Naive thymus-derived CD8-positive, alpha-beta T cell (primary cell): ENCODE data around the gene NPY4R. TPM values are rescaled to one million over a fixed set of nuclear protein-coding genes. Genes with fewer than 3 reads are reported as not detected.
A peak's percentile ranks its signal among the peaks of the same experiment; 100 is the strongest.
"Not testable (repeated sequence)": the region's sequence is repeated elsewhere in the genome, so short reads cannot be mapped to it uniquely, and the experiment has no call there.

ENCODE experiments used
- ATAC-seq, 2 donors: fragments of 150-1000 bp; cut with Tn5 transposase in 1 of 2; sonication (Bioruptor Pico), chemical (Tn5 transposase) in 1 of 2; 1 replicate in 1 of 2; 2 replicates in 1 of 2; pipeline ENCODE4 v1.10.0; 2021; ENCODE audit warnings: mild to moderate bottlenecking in 2 of 2, moderate library complexity in 2 of 2
- POLR2A ChIA-PET: fragments of 350-600 bp; sonication (Branson Sonifier 250); formaldehyde crosslinking; loops from one replicate; lab custom pipeline; 2021; ENCODE audit warnings: antibody characterized with exemption; lab: Charles Lee
- DNase-seq, 10 donors: peaks; one replicate each; pipeline versions ENCODE4 v3.0.0 to v3.0.0-alpha.2; 2020 to 2022
- H3K27ac Mint-ChIP-seq, 10 donors: one replicate each; pipeline ENCODE4 v1.8.0; 2020 to 2022; ENCODE audit warnings: mild to moderate bottlenecking in 10 of 10, mixed read lengths in 10 of 10, moderate library complexity in 4 of 10, inconsistent platforms in 1 of 10
- H3K27me3 Mint-ChIP-seq, 5 donors: one replicate each; pipeline ENCODE4 v1.8.0; 2021 to 2022; ENCODE audit warnings: mixed read lengths in 5 of 5
- H3K36me3 Mint-ChIP-seq, 3 donors: one replicate each; pipeline ENCODE4 v1.8.0; 2020 to 2022; ENCODE audit warnings: mixed read lengths in 3 of 3, mild to moderate bottlenecking in 2 of 3, inconsistent platforms in 1 of 3
- H3K4me1 Mint-ChIP-seq, 4 donors: one replicate each; pipeline ENCODE4 v1.8.0; 2021 to 2022; ENCODE audit warnings: mixed read lengths in 4 of 4
- H3K4me3 Mint-ChIP-seq, 10 donors: one replicate each; pipeline ENCODE4 v1.8.0; 2020 to 2022; ENCODE audit warnings: mild to moderate bottlenecking in 10 of 10, mixed read lengths in 10 of 10, moderate library complexity in 6 of 10, inconsistent platforms in 1 of 10
- H3K9me3 Mint-ChIP-seq, 9 donors: one replicate each; pipeline ENCODE4 v1.8.0; 2020 to 2022; ENCODE audit warnings: mixed read lengths in 9 of 9, mild to moderate bottlenecking in 3 of 9, inconsistent platforms in 1 of 9, moderate library complexity in 1 of 9
- polyA plus RNA-seq, 3 donors: library from polyadenylated mRNA; unstranded; fragments of 300-500 nt; fragmentation: Illumina TruSeq; gene quantifications; one replicate each; pipeline ENCODE4 v1.2.3, GENCODE V29; 2021
- total RNA-seq, 8 experiments: library from RNA in 2 of 8; stranded (reverse) in 2 of 8; gene quantifications; one replicate each; pipeline ENCODE4 v1.2.3 and lab custom pipeline; 2021 to 2026

NPY4R gene
- total and polyA plus RNA-seq, 5 experiments from 2014 or later, result not detected

DNA sequence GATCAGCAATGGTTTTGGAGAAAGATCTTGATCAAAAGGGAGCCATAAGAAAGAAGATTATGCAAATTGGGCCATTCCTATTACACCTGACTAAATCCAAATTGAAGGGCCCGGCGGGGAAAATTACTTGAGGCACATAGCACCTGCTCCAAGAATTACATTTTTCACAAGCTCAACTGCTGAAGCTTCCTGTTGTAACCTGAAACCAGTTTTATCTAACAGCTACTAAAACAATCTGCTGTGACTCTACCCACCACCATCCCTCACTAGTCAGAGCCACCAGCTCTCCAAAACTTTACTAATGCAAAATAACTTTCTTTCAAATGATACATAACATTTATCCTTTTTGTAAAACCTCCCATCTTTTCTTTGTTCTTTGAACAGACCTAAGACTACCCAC lies 20.7 kb upstream of the NPY4R start:
- DNase-seq, POLR2A ChIA-PET, H3K4me3 Mint-ChIP-seq, H3K27ac Mint-ChIP-seq, H3K27me3 Mint-ChIP-seq, H3K9me3 Mint-ChIP-seq, H3K36me3 Mint-ChIP-seq, H3K4me1 Mint-ChIP-seq, ATAC-seq: not testable (repeated sequence)

DNA sequence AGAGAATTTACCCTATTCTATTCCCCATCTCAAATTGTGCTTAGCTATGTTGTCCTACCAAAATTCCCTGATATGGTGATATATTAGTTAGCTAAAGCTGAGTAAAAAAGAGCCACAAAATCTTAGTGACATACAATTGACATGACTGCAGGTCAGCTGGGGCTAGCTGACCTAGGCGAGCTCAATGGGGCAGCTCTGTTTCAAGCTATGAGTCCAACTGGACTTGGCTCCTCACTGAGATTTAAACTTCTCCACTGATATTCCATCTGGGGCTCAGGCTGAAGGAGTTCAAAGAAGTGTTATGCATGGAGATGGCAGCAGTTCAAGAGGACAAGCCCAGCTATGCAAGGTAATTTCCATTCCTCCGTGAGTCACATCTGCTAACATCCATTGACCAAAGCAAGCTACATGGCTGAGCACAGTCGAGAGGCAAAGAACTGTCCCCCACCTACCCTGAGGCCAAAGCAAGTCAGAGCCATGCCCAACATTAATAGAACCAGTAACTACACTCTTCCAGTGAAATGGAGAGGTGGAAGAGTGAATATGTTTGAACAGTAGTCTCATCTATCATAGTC lies 9.1 kb upstream of the NPY4R start:
- H3K4me3 Mint-ChIP-seq, DNase-seq, POLR2A ChIA-PET, H3K27me3 Mint-ChIP-seq, H3K36me3 Mint-ChIP-seq, H3K9me3 Mint-ChIP-seq, H3K4me1 Mint-ChIP-seq, H3K27ac Mint-ChIP-seq, ATAC-seq: not testable (repeated sequence)

DNA sequence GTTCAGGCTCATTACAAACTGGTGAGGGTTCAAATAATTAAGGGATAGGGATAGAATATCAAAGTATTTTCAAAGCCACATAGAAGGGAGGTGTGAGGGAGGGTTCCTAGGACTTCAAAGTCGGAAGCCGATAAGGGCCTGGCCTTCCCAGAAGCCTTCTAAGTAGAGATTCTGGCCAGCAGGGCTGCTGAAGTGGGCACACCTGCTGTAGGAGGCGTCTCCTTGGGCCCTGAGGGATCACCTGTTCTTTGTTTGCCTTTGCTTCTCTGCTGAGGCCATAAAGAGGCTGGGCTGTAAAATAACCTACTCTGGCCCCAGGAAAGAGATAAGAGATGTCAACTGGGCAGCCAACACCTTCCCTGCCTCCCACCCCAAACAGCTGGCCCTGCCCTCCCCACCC lies 8.0 kb upstream of the NPY4R start:
- DNase-seq, POLR2A ChIA-PET, H3K27me3 Mint-ChIP-seq, H3K9me3 Mint-ChIP-seq, H3K36me3 Mint-ChIP-seq, H3K4me1 Mint-ChIP-seq, H3K27ac Mint-ChIP-seq, ATAC-seq, H3K4me3 Mint-ChIP-seq: not testable (repeated sequence)

DNA sequence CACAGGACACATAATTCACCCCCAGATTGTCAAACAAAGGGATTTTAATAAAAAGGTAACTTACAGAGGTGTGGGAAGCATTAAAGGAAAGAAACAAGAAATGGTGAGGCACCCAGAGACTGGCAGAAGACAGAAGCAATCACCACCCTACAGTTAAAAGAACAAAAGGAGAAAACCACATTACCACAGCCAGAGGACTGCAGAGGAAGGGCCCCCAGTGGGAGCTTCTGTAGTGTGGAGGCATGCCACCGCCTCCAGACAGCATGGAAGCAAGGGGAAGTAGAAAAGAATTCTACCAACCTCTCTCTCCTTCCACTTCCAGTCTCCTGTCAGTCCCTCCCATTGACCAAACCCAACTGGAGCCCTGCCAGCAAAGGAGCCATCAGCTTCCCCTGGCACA lies 4.4 kb upstream of the NPY4R start:
- H3K27me3 Mint-ChIP-seq, H3K4me3 Mint-ChIP-seq, H3K4me1 Mint-ChIP-seq, H3K27ac Mint-ChIP-seq, DNase-seq, H3K36me3 Mint-ChIP-seq, H3K9me3 Mint-ChIP-seq, POLR2A ChIA-PET: not testable (repeated sequence)
- ATAC-seq, result peak in 1 of 2 donors; percentile 49

- ATAC-seq, POLR2A ChIA-PET, H3K4me3 Mint-ChIP-seq, H3K27ac Mint-ChIP-seq, H3K36me3 Mint-ChIP-seq, H3K4me1 Mint-ChIP-seq, H3K9me3 Mint-ChIP-seq, DNase-seq, H3K27me3 Mint-ChIP-seq: not testable (repeated sequence)
Observed at GRCh38 chr10:46468119-46468809, 2.5 kb upstream of the NPY4R start.

GRCh38 chr10:46463608-46464007 lies 2.1 kb downstream of the NPY4R start:
- H3K36me3 Mint-ChIP-seq, H3K27ac Mint-ChIP-seq, DNase-seq, H3K4me1 Mint-ChIP-seq, ATAC-seq, H3K4me3 Mint-ChIP-seq, POLR2A ChIA-PET, H3K9me3 Mint-ChIP-seq, H3K27me3 Mint-ChIP-seq: not testable (repeated sequence)

DNA sequence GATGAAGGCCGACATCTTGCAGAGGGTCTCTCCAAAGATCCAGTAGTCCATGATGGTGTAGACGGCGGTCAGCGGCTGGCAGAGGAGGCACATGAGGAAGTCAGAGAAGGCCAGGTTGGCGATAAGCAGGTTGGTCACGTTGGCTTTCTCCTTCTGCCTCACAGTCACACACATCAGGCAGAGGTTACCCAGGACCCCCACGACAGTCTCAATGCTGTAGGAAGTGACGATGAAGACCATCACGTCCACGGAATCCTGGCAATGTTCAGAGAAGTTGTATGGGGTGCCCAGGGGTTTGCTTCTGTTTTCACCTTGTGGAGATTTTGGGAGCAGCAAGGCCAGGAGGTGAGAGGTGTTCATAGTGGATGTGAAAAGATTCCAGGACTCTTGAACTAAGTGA lies 3.5 kb downstream of the NPY4R start:
- H3K4me1 Mint-ChIP-seq, H3K36me3 Mint-ChIP-seq, H3K27ac Mint-ChIP-seq, H3K4me3 Mint-ChIP-seq, H3K9me3 Mint-ChIP-seq, POLR2A ChIA-PET, ATAC-seq, DNase-seq, H3K27me3 Mint-ChIP-seq: not testable (repeated sequence)

DNA sequence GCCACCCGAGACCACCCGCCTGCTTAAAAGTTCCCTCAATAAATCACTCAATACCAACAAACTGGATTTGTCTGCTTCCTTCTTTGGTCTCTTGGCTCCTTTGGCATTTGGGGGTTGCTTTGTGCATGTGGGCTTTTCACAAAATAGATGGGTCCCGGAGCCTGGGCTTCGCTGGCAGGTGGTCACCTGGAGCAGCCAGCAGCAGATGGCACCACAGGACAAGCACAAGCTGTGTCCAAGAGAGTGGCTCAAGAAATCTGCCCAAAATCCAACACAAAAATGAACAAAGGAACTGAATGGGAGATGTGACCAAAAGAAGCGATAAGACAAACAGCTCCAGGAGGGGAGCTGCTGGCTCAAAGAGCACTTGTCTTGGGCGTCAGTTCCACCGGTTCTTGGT lies 6.2 kb downstream of the NPY4R start:
- POLR2A ChIA-PET, H3K36me3 Mint-ChIP-seq, DNase-seq, H3K27ac Mint-ChIP-seq, H3K9me3 Mint-ChIP-seq, ATAC-seq, H3K4me3 Mint-ChIP-seq, H3K4me1 Mint-ChIP-seq, H3K27me3 Mint-ChIP-seq: not testable (repeated sequence)

DNA sequence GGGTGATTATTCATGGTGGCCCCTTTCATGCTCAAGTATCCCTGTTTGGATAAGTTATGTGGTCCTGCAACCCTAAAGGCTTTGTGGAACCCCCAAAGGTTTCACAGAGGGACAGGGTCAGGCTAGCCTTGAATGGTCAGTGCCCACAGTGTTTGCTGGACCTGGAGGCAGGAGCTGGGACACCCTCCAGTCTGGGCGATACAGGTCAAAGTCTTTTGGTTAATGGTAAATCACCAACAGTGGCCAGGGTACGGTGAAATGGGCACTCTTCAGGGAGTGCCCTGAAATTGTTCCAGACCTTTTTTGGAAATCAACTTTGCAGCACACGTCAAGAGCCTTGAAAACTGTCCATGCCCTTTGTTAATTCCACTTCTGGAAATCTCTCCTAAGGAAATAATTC lies 8.7 kb downstream of the NPY4R start:
- POLR2A ChIA-PET, H3K36me3 Mint-ChIP-seq, DNase-seq, H3K9me3 Mint-ChIP-seq, H3K27ac Mint-ChIP-seq, H3K4me1 Mint-ChIP-seq, H3K4me3 Mint-ChIP-seq, ATAC-seq, H3K27me3 Mint-ChIP-seq: not testable (repeated sequence)

GRCh38 chr10:46455992-46456391 lies 9.8 kb downstream of the NPY4R start:
- ATAC-seq, H3K36me3 Mint-ChIP-seq, H3K4me1 Mint-ChIP-seq, H3K9me3 Mint-ChIP-seq, H3K27me3 Mint-ChIP-seq, DNase-seq, H3K4me3 Mint-ChIP-seq, POLR2A ChIA-PET, H3K27ac Mint-ChIP-seq: not testable (repeated sequence)

GRCh38 chr10:46451365-46451764 lies 14.4 kb downstream of the NPY4R start:
- POLR2A ChIA-PET, DNase-seq, H3K4me1 Mint-ChIP-seq, H3K36me3 Mint-ChIP-seq, H3K27me3 Mint-ChIP-seq, ATAC-seq, H3K27ac Mint-ChIP-seq, H3K4me3 Mint-ChIP-seq, H3K9me3 Mint-ChIP-seq: not testable (repeated sequence)

DNA sequence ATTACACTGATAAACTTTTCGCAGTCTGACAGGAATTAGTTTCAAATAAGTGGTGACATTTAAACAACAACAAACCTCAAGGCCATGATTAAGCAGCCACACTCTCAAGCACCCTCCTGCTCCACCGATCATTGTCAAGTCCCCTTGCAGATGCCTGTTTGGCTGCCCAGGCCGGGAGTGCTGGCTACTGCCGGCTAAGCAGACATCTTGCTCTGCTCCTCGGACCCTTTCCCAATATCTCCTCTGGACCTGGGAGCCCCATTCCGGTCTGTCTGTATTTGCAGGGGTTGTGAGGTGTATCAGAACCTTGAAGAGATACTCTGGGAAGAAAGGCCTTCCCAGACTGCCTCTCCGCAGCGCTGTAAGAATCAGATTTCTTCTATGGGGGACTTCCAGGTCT lies 14.9 kb downstream of the NPY4R start:
- H3K27ac Mint-ChIP-seq, H3K27me3 Mint-ChIP-seq, H3K4me3 Mint-ChIP-seq, H3K36me3 Mint-ChIP-seq, H3K4me1 Mint-ChIP-seq, H3K9me3 Mint-ChIP-seq, DNase-seq, ATAC-seq, POLR2A ChIA-PET: not testable (repeated sequence)

DNA sequence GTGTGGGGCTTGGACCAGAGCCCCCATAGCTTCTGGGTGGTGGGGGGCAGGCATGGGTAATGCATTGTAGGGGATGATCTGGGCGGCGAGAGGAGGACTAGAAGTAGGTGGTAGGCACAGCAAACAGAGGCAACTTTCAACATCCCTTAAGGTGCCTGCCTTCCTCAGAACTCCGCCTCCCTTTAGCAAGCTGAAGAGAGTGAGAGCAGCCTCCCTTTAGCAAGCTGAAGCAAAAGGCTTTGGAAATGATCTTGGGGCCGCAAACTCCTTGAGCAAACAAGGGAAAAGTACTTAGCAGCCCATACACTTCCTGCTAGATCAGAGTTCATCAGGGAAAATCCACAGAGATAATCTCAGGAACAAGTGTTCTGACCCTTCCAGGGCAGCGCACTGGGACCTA lies 18.3 kb downstream of the NPY4R start:
- DNase-seq, H3K9me3 Mint-ChIP-seq, H3K4me3 Mint-ChIP-seq, H3K36me3 Mint-ChIP-seq, H3K27ac Mint-ChIP-seq, H3K27me3 Mint-ChIP-seq, ATAC-seq, POLR2A ChIA-PET, H3K4me1 Mint-ChIP-seq: not testable (repeated sequence)
